ENCODE data around the gene SSX1. TPM values are rescaled to one million over a fixed set of nuclear protein-coding genes. Genes with fewer than 3 reads are reported as not detected.
A peak's percentile ranks its signal among the peaks of the same experiment; 100 is the strongest.
"Not testable (repeated sequence)": the region's sequence is repeated elsewhere in the genome, so short reads cannot be mapped to it uniquely, and the experiment has no call there.

SSX1 gene
- total and polyA plus RNA-seq, 2 of the 8 experiments (the other 6 are each of a cell fraction or from before 2014, with no cell fraction given): 0.08 TPM; not detected in 1

GRCh38 chrX:48306175-48306574 is 51.0 kb downstream of the SSX1 start:
- H2AFZ ChIP-seq (ENCODE audit: low read length): no peak overlapping the region
- H3K56ac ChIP-seq (replicated peaks; ENCODE audit: insufficient read length, low read depth, low read length): no peak overlapping the region
- no peak overlapping the region for H2BK5ac ChIP-seq (ENCODE audit: low read depth, low read length)
- no peaks in the 10 kb centered on the region for H3K79me1 ChIP-seq (ENCODE audit: low read depth, low read length)
- no peaks in the 10 kb centered on the region for H3K23me2 ChIP-seq (ENCODE audit: low read depth, low read length)
- H3K36me3 ChIP-seq (ENCODE audit: control insufficient read depth in 2 of 4, insufficient read depth in 4 of 4, low read length in 3 of 4): no peaks in the 10 kb centered on the region
- no peak overlapping the region for H3K27ac ChIP-seq (ENCODE audit: low read depth, low read length)
- no peak overlapping the region for H3K23ac ChIP-seq (ENCODE audit: insufficient read length)
- 92% methylated on average over 6 of the region's 11 CpGs; no CpG with 5 or more reads in 1 of the 2 experiments for WGBS, 2 experiments (ENCODE audit: extremely low coverage in 1 of 2, insufficient coverage in 1 of 2, insufficient read length in 1 of 2, insufficient replicate concordance in 2 of 2, low coverage in 1 of 2, low lambda C conversion rate in 2 of 2, missing lambda C conversion rate in 1 of 2)
- no peaks in the 10 kb centered on the region for H3K27me3 ChIP-seq (replicated peaks in 1 of 4; ENCODE audit: control insufficient read depth in 3 of 4, extremely low read depth in 1 of 4, insufficient read depth in 3 of 4, low read length in 3 of 4)
- no peak overlapping the region for H2BK20ac ChIP-seq (ENCODE audit: low read length)
- ChIA-PET CTCF (ENCODE audit: partially characterized antibody) (no interaction called here), POLR2A (ENCODE audit: partially characterized antibody) (no interaction called here)
- no peak overlapping the region for H3K4me3 ChIP-seq (ENCODE audit: extremely low read depth in 1 of 4, insufficient read depth in 2 of 4, low read depth in 3 of 4, low read length in 4 of 4)
- no peaks in the 10 kb centered on the region for H3K9me3 ChIP-seq (ENCODE audit: insufficient read depth in 2 of 2, low read depth in 1 of 2, low read length in 1 of 2)
- TF ChIP-seq CBX5 (IDR thresholded peaks at IDR 0.05; ENCODE audit: low read depth, low read length) (no peak), CEBPB (IDR thresholded peaks at IDR 0.05; ENCODE audit: low read depth, low read length) (peak; percentile 44; the same call in 1 of the 2 replicates)
- H3K79me2 ChIP-seq (ENCODE audit: control insufficient read depth in 1 of 2, insufficient read depth in 2 of 2, low read length in 2 of 2): no peaks in the 10 kb centered on the region
- no peak overlapping the region for H2BK120ac ChIP-seq (replicated peaks; ENCODE audit: low read depth, low read length)
- no peak overlapping the region for H3K14ac ChIP-seq (ENCODE audit: insufficient read length)
- no peak overlapping the region for H2AK5ac ChIP-seq (ENCODE audit: low read depth, low read length)
- no peak overlapping the region for H3K4me2 ChIP-seq (ENCODE audit: insufficient read depth in 1 of 2, low read depth in 2 of 2, low read length in 2 of 2)
- DNase-seq (ENCODE audit: low read depth in 1 of 2, low spot score in 2 of 2) (no peak), FAIRE-seq (no peak)
- no peak overlapping the region for H4K8ac ChIP-seq (ENCODE audit: extremely low read depth, insufficient read depth, low read length)
- no peak overlapping the region for H2BK12ac ChIP-seq (ENCODE audit: low read depth, low read length)
- H3K4ac ChIP-seq (replicated peaks; ENCODE audit: insufficient read length, low read depth, low read length): no peak overlapping the region
- H3K18ac ChIP-seq (ENCODE audit: extremely low read depth, low read length): no peak overlapping the region
- H4K5ac ChIP-seq (ENCODE audit: insufficient read length, low read depth, low read length): no peak overlapping the region
- H3K4me1 ChIP-seq (replicated peaks in 1 of 4; ENCODE audit: control insufficient read depth in 3 of 4, insufficient read depth in 4 of 4, low read length in 3 of 4): no peaks in the 10 kb centered on the region
- no peak overlapping the region for H3K9ac ChIP-seq (replicated peaks in 1 of 4; ENCODE audit: extremely low read depth in 1 of 4, low read depth in 3 of 4, low read length in 3 of 4)
- no peak overlapping the region for H4K91ac ChIP-seq (replicated peaks; ENCODE audit: insufficient read length, low read length)
- H4K20me1 ChIP-seq (replicated peaks in 1 of 2; ENCODE audit: control insufficient read depth in 1 of 2, insufficient read depth in 2 of 2, low read length in 2 of 2): no peaks in the 10 kb centered on the region
- H2BK15ac ChIP-seq (ENCODE audit: low read length): no peak overlapping the region

- H3K79me1 ChIP-seq (ENCODE audit: low read depth, low read length); H4K8ac ChIP-seq (ENCODE audit: extremely low read depth, insufficient read depth, low read length); H4K91ac ChIP-seq (replicated peaks; ENCODE audit: insufficient read length, low read length); H2BK120ac ChIP-seq (replicated peaks; ENCODE audit: low read depth, low read length); H3K18ac ChIP-seq (ENCODE audit: extremely low read depth, low read length); H3K27me3 ChIP-seq (replicated peaks in 1 of 4; ENCODE audit: control insufficient read depth in 3 of 4, extremely low read depth in 1 of 4, insufficient read depth in 3 of 4, low read length in 3 of 4); H3K14ac ChIP-seq (ENCODE audit: insufficient read length); H3K9me3 ChIP-seq (ENCODE audit: insufficient read depth in 2 of 2, low read depth in 1 of 2, low read length in 1 of 2); POLR2A ChIA-PET (ENCODE audit: partially characterized antibody); H3K79me2 ChIP-seq (ENCODE audit: control insufficient read depth in 1 of 2, insufficient read depth in 2 of 2, low read length in 2 of 2); H3K4me2 ChIP-seq (ENCODE audit: insufficient read depth in 1 of 2, low read depth in 2 of 2, low read length in 2 of 2); H3K23me2 ChIP-seq (ENCODE audit: low read depth, low read length); H3K9ac ChIP-seq (replicated peaks in 1 of 4; ENCODE audit: extremely low read depth in 1 of 4, low read depth in 3 of 4, low read length in 3 of 4); H4K5ac ChIP-seq (ENCODE audit: insufficient read length, low read depth, low read length); H3K4me1 ChIP-seq (replicated peaks in 1 of 4; ENCODE audit: control insufficient read depth in 3 of 4, insufficient read depth in 4 of 4, low read length in 3 of 4); H2AFZ ChIP-seq (ENCODE audit: low read length); H2BK12ac ChIP-seq (ENCODE audit: low read depth, low read length); H2BK20ac ChIP-seq (ENCODE audit: low read length); H3K23ac ChIP-seq (ENCODE audit: insufficient read length); CTCF ChIA-PET (ENCODE audit: partially characterized antibody); H4K20me1 ChIP-seq (replicated peaks in 1 of 2; ENCODE audit: control insufficient read depth in 1 of 2, insufficient read depth in 2 of 2, low read length in 2 of 2); H3K4me3 ChIP-seq (ENCODE audit: extremely low read depth in 1 of 4, insufficient read depth in 2 of 4, low read depth in 3 of 4, low read length in 4 of 4); H2AK5ac ChIP-seq (ENCODE audit: low read depth, low read length); H2BK5ac ChIP-seq (ENCODE audit: low read depth, low read length); FAIRE-seq; H3K56ac ChIP-seq (replicated peaks; ENCODE audit: insufficient read length, low read depth, low read length); H3K4ac ChIP-seq (replicated peaks; ENCODE audit: insufficient read length, low read depth, low read length); DNase-seq (ENCODE audit: low read depth in 1 of 2, low spot score in 2 of 2); H3K27ac ChIP-seq (ENCODE audit: low read depth, low read length); H3K36me3 ChIP-seq (ENCODE audit: control insufficient read depth in 2 of 4, insufficient read depth in 4 of 4, low read length in 3 of 4); H2BK15ac ChIP-seq (ENCODE audit: low read length): not testable (repeated sequence)
- WGBS, 2 experiments (ENCODE audit: extremely low coverage in 1 of 2, insufficient coverage in 1 of 2, insufficient read length in 1 of 2, insufficient replicate concordance in 2 of 2, low coverage in 1 of 2, low lambda C conversion rate in 2 of 2, missing lambda C conversion rate in 1 of 2): 88% methylated on average over 1 of the region's 2 CpGs; no CpG with 5 or more reads in 1 of the 2 experiments
Observed at GRCh38 chrX:48313996-48314395, 58.8 kb downstream of the SSX1 start.

Measured in H1 (cell line).